ENCODE data around the gene XIAP.

DNA sequence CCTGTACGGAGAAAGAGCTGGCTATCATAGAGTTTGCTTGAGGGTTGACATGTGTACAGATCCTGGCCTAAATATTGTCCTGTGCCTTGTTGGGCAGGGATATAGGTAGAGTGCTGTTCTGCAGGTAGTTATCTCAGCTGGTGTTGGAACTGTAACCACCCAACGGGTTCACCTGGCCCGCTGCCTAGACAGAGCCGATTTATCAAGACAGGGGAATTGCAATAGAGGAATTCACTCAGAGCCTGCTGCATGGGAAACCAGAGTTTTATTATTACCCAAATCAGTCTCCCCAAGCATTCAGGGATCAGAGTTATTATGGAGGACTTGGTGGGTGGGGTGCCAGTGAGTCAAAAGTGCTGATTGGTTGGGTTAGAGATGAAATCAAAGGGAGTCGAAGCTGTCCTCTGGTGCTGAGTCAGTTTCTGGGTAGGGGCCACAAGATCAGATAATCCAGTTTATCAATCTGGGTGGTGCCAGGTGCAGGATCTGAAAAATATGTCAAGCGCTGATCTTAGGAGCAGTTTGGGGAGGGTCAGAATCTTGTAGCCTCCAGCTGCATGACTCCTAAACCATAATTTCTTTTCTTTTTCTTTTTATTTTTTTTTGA, 42.5 kb upstream of the XIAP start:
- TF ChIP-seq EZH2phosphoT487 (IDR thresholded peaks at IDR 0.05; ENCODE audit: borderline replicate concordance, low read length) (no peak), CTCF (conservative IDR thresholded peaks at IDR 0.05; ENCODE audit: low read depth, low read length) (no peak), EZH2 (IDR thresholded peaks at IDR 0.05; ENCODE audit: low read length, unreplicated experiment) (no peak)

Measured in PC-3 (cell line).